A549 (cell line): Measurements from ENCODE around the gene MGAT5. TPM values are rescaled to one million over a fixed set of nuclear protein-coding genes. Genes with fewer than 3 reads are reported as not detected.

Experiments used
- ATAC-seq, 2 experiments: fragments of 200-7000 bp in 1 of 2; fragments of >200 bp in 1 of 2; cut with Nextera tagmentation in 1 of 2; cut with Tn5 transposase in 1 of 2; 3 replicates each; pipeline versions ENCODE4 v1.8.0 to v1.9.1; 2018 to 2020; ENCODE audit warnings: mild to moderate bottlenecking in 1 of 2, moderate library complexity in 1 of 2
- CTCF ChIA-PET: fragments of 300-600 bp; sonication (Branson Sonifier 250); formaldehyde crosslinking; extraction: SDS; loops from one replicate; lab custom pipeline; 2021; ENCODE audit warnings: antibody characterized with exemption, inconsistent platforms; lab: Yijun Ruan, JAX
- POLR2A ChIA-PET: fragments of 350-600 bp; formaldehyde crosslinking; extraction: SDS; loops from one replicate; lab custom pipeline; 2021; ENCODE audit warnings: antibody characterized with exemption, inconsistent platforms; lab: Yijun Ruan, JAX
- DNase-seq, 2 experiments: peaks; one replicate each; pipeline versions ENCODE4 v3.0.0 to v3.0.0-alpha.2; 2011 to 2016; ENCODE audit warnings: low read depth in 1 of 2, low spot score in 1 of 2
- FAIRE-seq: peaks from 2 replicates; lab custom pipeline; 2011; peaks lifted over from hg19 to GRCh38; lab: Jason Lieb, UNC
- H3K27ac ChIP-seq, 2 experiments: fragments of >200 bp; sonication (Bioruptor Twin); formaldehyde crosslinking; 3 replicates each; pipeline ENCODE4 v1.5.1; 2016 to 2017
- H3K4me1 ChIP-seq: fragments of >200 bp; sonication (Bioruptor Twin); formaldehyde crosslinking; 3 replicates; pipeline ENCODE4 v1.6.1; 2016
- H3K4me2 ChIP-seq: fragments of >200 bp; sonication (Bioruptor Twin); formaldehyde crosslinking; 3 replicates; pipeline ENCODE4 v1.6.1; 2016
- H3K4me3 ChIP-seq: fragments of >200 bp; sonication (Bioruptor Twin); formaldehyde crosslinking; 3 replicates; pipeline ENCODE4 v1.5.1; 2016
- H3K9me3 ChIP-seq: fragments of >200 bp; sonication (Bioruptor Twin); formaldehyde crosslinking; 3 replicates; pipeline ENCODE4 v1.6.1; 2016
- CBX8 ChIP-seq: fragments of 200-600 bp; sonication (generic); IDR thresholded peaks from 2 replicates; pipeline ENCODE4 v1.6.1; 2016
- CHD4 ChIP-seq: fragments of 200-600 bp; sonication (generic); IDR thresholded peaks from 2 replicates; pipeline ENCODE4 v1.6.1; 2016; ENCODE audit warnings: antibody characterized with exemption, mild to moderate bottlenecking, borderline replicate concordance
- EHF ChIP-seq: fragments of 250-450 bp; sonication (Bioruptor Pico); IDR thresholded peaks from 2 replicates; pipeline ENCODE4 v1.5.0; 2020; ENCODE audit warnings: mild to moderate bottlenecking
- EP300 ChIP-seq, 2 experiments: fragments of >200 bp; sonication (Bioruptor Twin); formaldehyde crosslinking; IDR thresholded peaks; 2 replicates in 1 of 2; 3 replicates in 1 of 2; pipeline ENCODE4 v1.6.1; 2016 to 2017
- ESRRA ChIP-seq: fragments of 150-350 bp; IDR thresholded peaks from 2 replicates; pipeline ENCODE4 v1.6.1; 2014; ENCODE audit warnings: mild to moderate bottlenecking, low read length, borderline replicate concordance
- FOSL2 ChIP-seq, 2 experiments: fragments of 450-650 bp in 1 of 2; fragments of >200 bp in 1 of 2; sonication (Bioruptor Twin) in 1 of 2; formaldehyde crosslinking; IDR thresholded peaks; 2 replicates each; pipeline versions ENCODE4 v1.5.0 to v1.6.1; 2016 to 2020; ENCODE audit warnings: mild to moderate bottlenecking in 1 of 2, moderate library complexity in 1 of 2
- FOXS1 ChIP-seq: fragments of 250-450 bp; sonication (Bioruptor Pico); IDR thresholded peaks from 2 replicates; pipeline ENCODE4 v1.5.0; 2020; ENCODE audit warnings: mild to moderate bottlenecking, moderate library complexity
- HDAC2 ChIP-seq: fragments of 200-600 bp; sonication (generic); IDR thresholded peaks from 2 replicates; pipeline ENCODE4 v1.6.1; 2016
- HEYL ChIP-seq: fragments of 250-450 bp; sonication (Bioruptor Pico); IDR thresholded peaks from 2 replicates; pipeline ENCODE4 v1.8.0; 2021; ENCODE audit warnings: mild to moderate bottlenecking, moderate library complexity
- HOXA7 ChIP-seq: fragments of 250-450 bp; sonication (Bioruptor Pico); IDR thresholded peaks from 2 replicates; pipeline ENCODE4 v1.5.0; 2020; ENCODE audit warnings: mild to moderate bottlenecking, moderate library complexity
- HOXB5 ChIP-seq: fragments of 250-450 bp; sonication (Bioruptor Pico); IDR thresholded peaks from 2 replicates; pipeline ENCODE4 v1.5.0; 2020; ENCODE audit warnings: mild to moderate bottlenecking, moderate library complexity
- JUN ChIP-seq, 2 experiments: fragments of >200 bp; sonication (Bioruptor Twin); formaldehyde crosslinking; IDR thresholded peaks; 2 replicates in 1 of 2; 3 replicates in 1 of 2; pipeline ENCODE4 v1.6.1; 2016 to 2017
- KDM1A ChIP-seq: fragments of 200-600 bp; sonication (generic); IDR thresholded peaks from 2 replicates; pipeline ENCODE4 v1.6.1; 2016; ENCODE audit warnings: low read depth, mild to moderate bottlenecking
- MYC ChIP-seq: IDR thresholded peaks from 2 replicates; pipeline ENCODE4 v1.6.1; 2012; ENCODE audit warnings: mild to moderate bottlenecking, inconsistent platforms, low read length, improper control_type of control experiment, borderline replicate concordance
- NFE2L2 ChIP-seq: fragments of 150-350 bp; conservative IDR thresholded peaks from 2 replicates; pipeline ENCODE4 v1.6.1; 2014; ENCODE audit warnings: low read length
- NR3C1 ChIP-seq: fragments of >200 bp; sonication (Bioruptor Twin); formaldehyde crosslinking; IDR thresholded peaks from 3 replicates; pipeline ENCODE4 v1.6.1; 2017
- PHF8 ChIP-seq: fragments of 200-600 bp; sonication (generic); IDR thresholded peaks from 2 replicates; pipeline ENCODE4 v1.6.1; 2016; ENCODE audit warnings: low read depth, mild to moderate bottlenecking, antibody characterized with exemption, moderate library complexity, borderline replicate concordance
- POLR2AphosphoS2 ChIP-seq: conservative IDR thresholded peaks from 2 replicates; pipeline ENCODE4 v1.6.1; 2012; ENCODE audit warnings: low read length, improper control_type of control experiment, inconsistent platforms
- RARB ChIP-seq: fragments of 250-450 bp; sonication (Bioruptor Pico); IDR thresholded peaks from 2 replicates; pipeline ENCODE4 v1.8.0; 2021; ENCODE audit warnings: mild to moderate bottlenecking, moderate library complexity
- RCOR1 ChIP-seq: fragments of 150-350 bp; IDR thresholded peaks from 2 replicates; pipeline ENCODE4 v1.6.1; 2014; ENCODE audit warnings: antibody characterized with exemption, low read length, low read depth
- RFX5 ChIP-seq: fragments of 450-650 bp; IDR thresholded peaks from 2 replicates; pipeline ENCODE4 v1.7.1; 2014; ENCODE audit warnings: antibody characterized with exemption, mild to moderate bottlenecking, moderate library complexity
- TFCP2L1 ChIP-seq: fragments of 250-450 bp; sonication (Bioruptor Pico); IDR thresholded peaks from 2 replicates; pipeline ENCODE4 v1.5.0; 2021; ENCODE audit warnings: mild to moderate bottlenecking
- ZSCAN20 ChIP-seq: fragments of 250-450 bp; sonication (Bioruptor Pico); IDR thresholded peaks from 2 replicates; pipeline ENCODE4 v1.8.0; 2022; ENCODE audit warnings: mild to moderate bottlenecking, moderate library complexity
- WGBS: methylation state at CpG from one replicate; pipeline ENCODE4 v1.1.6; 2017; ENCODE audit errors: missing lambda C conversion rate; 5-methylcytosine and 5-hydroxymethylcytosine counted together
- polyA plus RNA-seq, 4 experiments: library from polyadenylated mRNA; depleted of rRNA in 3 of 4; stranded (reverse); fragments of >200 nt; fragmentation: RNase III in 1 of 4; extraction: RNeasy Plus Mini Kit Qiagen cat#74134 plus additional on column Dnase treatment in 1 of 4; gene quantifications; 2 replicates in 3 of 4; 3 replicates in 1 of 4; pipeline ENCODE4 v1.2.3, GENCODE V29; 2011 to 2017
- TF ChIP-seq, protein P1 (sequence below): fragments of >200 bp; sonication (Bioruptor Twin); formaldehyde crosslinking; IDR thresholded peaks from 3 replicates; pipeline ENCODE4 v1.5.1; 2016
- TF ChIP-seq, protein P2 (sequence below): fragments of 250-450 bp; sonication (Bioruptor Pico); IDR thresholded peaks from 2 replicates; pipeline ENCODE4 v1.5.0; 2020; ENCODE audit warnings: low read depth, mild to moderate bottlenecking, moderate library complexity
- TF ChIP-seq, protein P3 (sequence below): IDR thresholded peaks from 2 replicates; pipeline ENCODE4 v1.6.1; 2012
- TF ChIP-seq, protein P4 (sequence below): IDR thresholded peaks from 2 replicates; pipeline ENCODE4 v1.6.1; 2012; ENCODE audit warnings: low read depth, borderline replicate concordance

Gene MGAT5
- polyA plus RNA-seq, 2 of the 4 experiments (the other 2 are of a cell fraction) = 13.2 to 17.1 TPM

DNA sequence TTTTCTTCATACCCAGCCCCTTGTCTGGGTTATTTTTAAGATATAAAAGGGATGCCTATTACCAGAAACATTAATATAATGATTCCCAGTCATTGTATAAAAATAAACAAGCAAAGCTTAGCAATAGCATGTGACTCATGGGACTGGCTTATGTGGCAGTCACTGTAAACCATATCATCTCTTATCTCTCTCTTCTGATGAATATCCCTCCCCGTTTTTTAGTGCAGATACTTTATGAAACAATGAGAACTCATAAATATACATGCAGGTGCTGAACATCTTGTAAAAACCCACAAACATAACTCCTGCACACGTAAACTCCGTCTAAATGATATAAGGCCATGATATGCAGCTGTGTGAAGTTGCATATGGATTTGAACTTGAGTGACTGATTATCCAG lies 154.9 kb downstream of the MGAT5 start:
- Histone ChIP-seq H3K9me3 (no peaks in the 10 kb centered on the region), H3K4me1 (peaks cover 4% of the 10 kb centered on the region; the same call in 1 of the 3 replicates), H3K4me3 (no peak overlapping the region), H3K4me2 (no peak overlapping the region), H3K27ac (no peak overlapping the region)
- ChIA-PET CTCF (interaction anchor here (0.8 to 1.3 kb wide), 2 partner anchors 163 to 290 kb away, joined by 3 to 5 read pairs; no protein-coding TSS in a partner anchor), POLR2A (no interaction called here)
- FAIRE-seq (no peak), DNase-seq (no peak), ATAC-seq (no peak)
- TF ChIP-seq FOXS1 (CRISPR knock-in tag) (no peak), EP300 (IDR thresholded peaks at IDR 0.05) (no peak), NFE2L2 (no peak), NR3C1 (no peak), RCOR1 (no peak), ESRRA (no peak), RARB (CRISPR knock-in tag) (no peak), PHF8 (no peak), CBX8 (no peak), HOXA7 (CRISPR knock-in tag) (no peak), HDAC2 (no peak), FOSL2 (IDR thresholded peaks at IDR 0.05) (no peak), FOSL2 (CRISPR knock-in tag; IDR thresholded peaks at IDR 0.05) (no peak), KDM1A (no peak), EHF (CRISPR knock-in tag) (no peak), HOXB5 (no peak), HEYL (CRISPR knock-in tag) (no peak), ZSCAN20 (no peak)
- TF ChIP-seq, protein P1, sequence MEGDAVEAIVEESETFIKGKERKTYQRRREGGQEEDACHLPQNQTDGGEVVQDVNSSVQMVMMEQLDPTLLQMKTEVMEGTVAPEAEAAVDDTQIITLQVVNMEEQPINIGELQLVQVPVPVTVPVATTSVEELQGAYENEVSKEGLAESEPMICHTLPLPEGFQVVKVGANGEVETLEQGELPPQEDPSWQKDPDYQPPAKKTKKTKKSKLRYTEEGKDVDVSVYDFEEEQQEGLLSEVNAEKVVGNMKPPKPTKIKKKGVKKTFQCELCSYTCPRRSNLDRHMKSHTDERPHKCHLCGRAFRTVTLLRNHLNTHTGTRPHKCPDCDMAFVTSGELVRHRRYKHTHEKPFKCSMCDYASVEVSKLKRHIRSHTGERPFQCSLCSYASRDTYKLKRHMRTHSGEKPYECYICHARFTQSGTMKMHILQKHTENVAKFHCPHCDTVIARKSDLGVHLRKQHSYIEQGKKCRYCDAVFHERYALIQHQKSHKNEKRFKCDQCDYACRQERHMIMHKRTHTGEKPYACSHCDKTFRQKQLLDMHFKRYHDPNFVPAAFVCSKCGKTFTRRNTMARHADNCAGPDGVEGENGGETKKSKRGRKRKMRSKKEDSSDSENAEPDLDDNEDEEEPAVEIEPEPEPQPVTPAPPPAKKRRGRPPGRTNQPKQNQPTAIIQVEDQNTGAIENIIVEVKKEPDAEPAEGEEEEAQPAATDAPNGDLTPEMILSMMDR = no peak
- TF ChIP-seq, protein P2, sequence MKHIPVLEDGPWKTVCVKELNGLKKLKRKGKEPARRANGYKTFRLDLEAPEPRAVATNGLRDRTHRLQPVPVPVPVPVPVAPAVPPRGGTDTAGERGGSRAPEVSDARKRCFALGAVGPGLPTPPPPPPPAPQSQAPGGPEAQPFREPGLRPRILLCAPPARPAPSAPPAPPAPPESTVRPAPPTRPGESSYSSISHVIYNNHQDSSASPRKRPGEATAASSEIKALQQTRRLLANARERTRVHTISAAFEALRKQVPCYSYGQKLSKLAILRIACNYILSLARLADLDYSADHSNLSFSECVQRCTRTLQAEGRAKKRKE = no peak
- 70% methylated on average over 3 of the region's 3 CpGs for whole genome bisulfite sequencing

DNA sequence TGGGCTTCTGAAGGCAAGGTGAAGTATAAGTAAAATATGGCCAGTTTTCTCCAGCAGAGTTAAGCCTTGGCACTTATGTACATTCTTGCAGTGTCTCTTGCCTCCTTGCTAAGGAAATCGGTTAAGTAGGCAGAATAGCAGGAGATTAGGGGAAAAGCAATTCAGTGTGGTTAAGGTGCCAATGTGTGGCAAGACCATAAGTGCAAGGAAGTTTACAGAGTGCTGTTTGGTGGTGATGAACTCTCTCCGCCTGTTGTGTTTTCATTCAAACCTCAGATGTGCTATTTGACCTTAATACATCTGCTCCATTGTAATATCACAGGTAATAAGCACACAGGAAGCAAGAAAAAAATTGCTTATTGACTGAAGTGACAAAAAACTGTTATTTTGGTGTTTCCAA lies 156.1 kb downstream of the MGAT5 start:
- POLR2A ChIA-PET = no interaction called here
- Histone ChIP-seq H3K4me3 (no peak overlapping the region), H3K9me3 (no peaks in the 10 kb centered on the region), H3K27ac (no peak overlapping the region), H3K4me1 (peaks cover 4% of the 10 kb centered on the region; the same call in 1 of the 3 replicates), H3K4me2 (no peak overlapping the region)
- DNase-seq (no peak), FAIRE-seq (no peak), ATAC-seq (no peak)
- CTCF ChIA-PET = interaction anchor here (3.2 to 4.5 kb wide), 2 partner anchors 291 to 523 kb away, joined by 17 to 59 read pairs; no protein-coding TSS in a partner anchor
- no peak for TF ChIP-seq NFE2L2
- 89% methylated on average over 2 of the region's 2 CpGs for WGBS

DNA sequence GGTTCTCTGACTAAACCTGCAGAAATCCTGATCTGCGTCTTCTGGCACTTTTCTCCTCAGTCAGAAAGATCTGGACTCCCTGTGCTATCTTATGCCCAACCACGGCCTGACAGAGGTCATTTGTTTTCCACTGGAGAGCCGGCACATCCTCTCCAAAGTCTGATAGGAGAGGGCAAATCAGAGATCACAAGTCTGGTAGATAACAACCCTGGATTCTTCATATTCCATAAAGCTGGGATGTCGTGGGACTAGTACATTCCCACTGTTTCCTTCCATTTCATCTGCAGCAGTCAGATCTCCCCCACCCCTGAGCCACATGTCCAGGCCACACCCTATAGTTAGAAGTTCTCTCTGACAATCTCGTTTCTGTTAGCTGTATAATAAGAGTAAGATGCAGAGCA lies 157.0 kb downstream of the MGAT5 start:
- no peak overlapping the region for H3K27ac ChIP-seq
- 73% methylated on average over 5 of the region's 5 CpGs for WGBS
- POLR2A ChIA-PET = no interaction called here
- FAIRE-seq (no peak), DNase-seq (no peak), ATAC-seq (no peak)
- CTCF ChIA-PET = interaction anchor here (0.7 to 4.5 kb wide), 6 partner anchors 13 to 524 kb away, joined by 3 to 59 read pairs (median 6); no protein-coding TSS in a partner anchor
- H3K4me2 ChIP-seq = no peak overlapping the region
- H3K4me1 ChIP-seq = peaks cover 4% of the 10 kb centered on the region; the same call in 1 of the 3 replicates
- no peaks in the 10 kb centered on the region for H3K9me3 ChIP-seq
- no peak overlapping the region for H3K4me3 ChIP-seq
- TF ChIP-seq CHD4 = no peak
- TF ChIP-seq ZSCAN20 = no peak
- TF ChIP-seq RFX5 = no peak
- no peak for TF ChIP-seq HOXB5
- TF ChIP-seq EHF (CRISPR knock-in tag) = no peak
- TF ChIP-seq CBX8 = no peak
- no peak for TF ChIP-seq JUN (IDR thresholded peaks at IDR 0.05)
- TF ChIP-seq, protein P3, sequence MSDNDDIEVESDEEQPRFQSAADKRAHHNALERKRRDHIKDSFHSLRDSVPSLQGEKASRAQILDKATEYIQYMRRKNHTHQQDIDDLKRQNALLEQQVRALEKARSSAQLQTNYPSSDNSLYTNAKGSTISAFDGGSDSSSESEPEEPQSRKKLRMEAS = no peak
- TF ChIP-seq TFCP2L1 (CRISPR knock-in tag) = no peak
- no peak for TF ChIP-seq MYC
- no peak for TF ChIP-seq PHF8
- TF ChIP-seq, protein P4, sequence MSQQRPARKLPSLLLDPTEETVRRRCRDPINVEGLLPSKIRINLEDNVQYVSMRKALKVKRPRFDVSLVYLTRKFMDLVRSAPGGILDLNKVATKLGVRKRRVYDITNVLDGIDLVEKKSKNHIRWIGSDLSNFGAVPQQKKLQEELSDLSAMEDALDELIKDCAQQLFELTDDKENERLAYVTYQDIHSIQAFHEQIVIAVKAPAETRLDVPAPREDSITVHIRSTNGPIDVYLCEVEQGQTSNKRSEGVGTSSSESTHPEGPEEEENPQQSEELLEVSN = no peak
- TF ChIP-seq POLR2AphosphoS2 = no peak
